HepG2 (cell line): Measurements from ENCODE around the gene GDF7. TPM values are rescaled to one million over a fixed set of nuclear protein-coding genes. Genes with fewer than 3 reads are reported as not detected.

Source experiments
- ARNTL ChIP-seq: sonication (generic); formaldehyde crosslinking; IDR thresholded peaks from 2 replicates; pipeline ENCODE4 v1.4.0; 2020; ENCODE audit warnings: mild to moderate bottlenecking, missing genetic modification reagents
- BRCA1 ChIP-seq: sonication (generic); formaldehyde crosslinking; IDR thresholded peaks from 2 replicates; pipeline ENCODE4 v1.4.0; 2020; ENCODE audit warnings: missing genetic modification reagents
- DBP ChIP-seq: sonication (generic); formaldehyde crosslinking; IDR thresholded peaks from 2 replicates; pipeline ENCODE4 v1.4.0; 2020; ENCODE audit warnings: missing genetic modification reagents; ENCODE audit errors: not compliant biosample characterization
- EHMT2 ChIP-seq: fragments of 200-600 bp; sonication (generic); IDR thresholded peaks from 2 replicates; pipeline ENCODE4 v1.7.0; 2017; ENCODE audit warnings: antibody characterized with exemption, low read depth, low read length, borderline replicate concordance
- GTF3A ChIP-seq: sonication (generic); formaldehyde crosslinking; conservative IDR thresholded peaks from 2 replicates; pipeline ENCODE4 v1.4.0; 2020; ENCODE audit warnings: mild to moderate bottlenecking, missing genetic modification reagents
- HNRNPK ChIP-seq: fragments of 200-400 bp; formaldehyde crosslinking; IDR thresholded peaks from 2 replicates; pipeline ENCODE4 v1.6.1; 2018; ENCODE audit warnings: low read length, low read depth, moderate library complexity, mild to moderate bottlenecking; ENCODE audit not compliant: poor library complexity, severe bottlenecking
- PAF1 ChIP-seq: IDR thresholded peaks from 2 replicates; pipeline ENCODE4 v1.6.1; 2016; ENCODE audit warnings: missing genetic modification reagents, missing compliant biosample characterization
- PRDM10 ChIP-seq: sonication (generic); formaldehyde crosslinking; IDR thresholded peaks from 2 replicates; pipeline ENCODE4 v1.4.0; 2020; ENCODE audit warnings: low read depth, missing genetic modification reagents
- SP4 ChIP-seq: sonication (generic); formaldehyde crosslinking; IDR thresholded peaks from 2 replicates; pipeline ENCODE4 v1.8.1; 2023; ENCODE audit warnings: mild to moderate bottlenecking, missing genetic modification reagents
- TRIM22 ChIP-seq: fragments of 450-650 bp; IDR thresholded peaks from 2 replicates; pipeline ENCODE4 v1.6.1; 2017
- ZBTB4 ChIP-seq: sonication (generic); formaldehyde crosslinking; IDR thresholded peaks from 2 replicates; pipeline ENCODE4 v1.4.0; 2020; ENCODE audit warnings: missing genetic modification reagents, mild to moderate bottlenecking, borderline replicate concordance
- ZFP36 ChIP-seq: fragments of 150-350 bp; IDR thresholded peaks from 2 replicates; pipeline ENCODE4 v1.6.1; 2018; ENCODE audit warnings: borderline replicate concordance, low read length, low read depth; ENCODE audit not compliant: partially characterized antibody
- ZNF446 ChIP-seq: sonication (generic); formaldehyde crosslinking; IDR thresholded peaks from 2 replicates; pipeline ENCODE4 v1.5.0; 2020; ENCODE audit warnings: mild to moderate bottlenecking, missing genetic modification reagents
- ZNF546 ChIP-seq: sonication (generic); formaldehyde crosslinking; conservative IDR thresholded peaks from 2 replicates; pipeline ENCODE4 v1.8.1; 2023; ENCODE audit warnings: mild to moderate bottlenecking, missing genetic modification reagents
- ZNF7 ChIP-seq: IDR thresholded peaks from 2 replicates; pipeline ENCODE4 v1.6.1; 2016; ENCODE audit warnings: missing biosample characterization, missing genetic modification reagents
- ZNF879 ChIP-seq: sonication (generic); formaldehyde crosslinking; IDR thresholded peaks from 2 replicates; pipeline ENCODE4 v1.8.1; 2023; ENCODE audit warnings: missing genetic modification reagents
- polyA plus RNA-seq, 8 experiments: library from polyadenylated mRNA; depleted of rRNA in 3 of 8; stranded (reverse) in 7 of 8; unstranded in 1 of 8; fragments of >200 nt; fragmentation: Illumina TruSeq in 4 of 8; extraction: Trizol in 4 of 8; gene quantifications; 2 replicates each; pipeline versions ENCODE4 v1.2.1 to v1.2.3, GENCODE V29; 2011 to 2016; ENCODE audit warnings: low read depth in 4 of 8, missing spikeins in 1 of 8, mixed read lengths in 1 of 8; ENCODE audit not compliant: insufficient read depth in 1 of 8
- total RNA-seq, 5 experiments: library from RNA; depleted of rRNA; stranded (reverse); fragments of >200 nt; fragmentation: Illumina TruSeq; extraction: Trizol; gene quantifications; 2 replicates each; pipeline ENCODE4 v1.2.3, GENCODE V29; 2016; ENCODE audit warnings: low read depth in 1 of 5

GDF7 gene
- total and polyA plus RNA-seq, 2 of the 13 experiments (the other 11 are each of a cell fraction or from before 2014, with no cell fraction given), result 1.6 to 15.0 TPM

GRCh38 chr2:20650877-20651730 lies 15.8 kb upstream of the GDF7 start, which contains the start of gene HS1BP3 (continued):
- no peak for TF ChIP-seq DBP (CRISPR knock-in tag)
- no peak for TF ChIP-seq ZNF879 (CRISPR knock-in tag)
- TF ChIP-seq ARNTL (CRISPR knock-in tag), result 0 out of 2 replicates have a peak, but pooled peaks have one; percentile 61
- TF ChIP-seq ZNF546, result 0 out of 2 replicates have a peak, but pooled peaks have one; percentile 62
- no peak; the same call in 1 of the 2 replicates for TF ChIP-seq ZBTB4 (CRISPR knock-in tag)
- no peak for TF ChIP-seq TRIM22
- no peak for TF ChIP-seq ZFP36
- no peak for TF ChIP-seq PAF1 (CRISPR knock-in tag)
- no peak for TF ChIP-seq ZNF446 (CRISPR knock-in tag)
- TF ChIP-seq GTF3A (CRISPR knock-in tag), result no peak; the same call in 1 of the 2 replicates
- no peak for TF ChIP-seq EHMT2
- TF ChIP-seq SP4, result peak; percentile 97
- TF ChIP-seq HNRNPK, result peak; percentile 68
- TF ChIP-seq PRDM10 (CRISPR knock-in tag), result peak; percentile 21; the same call in 1 of the 2 replicates
- TF ChIP-seq ZNF7 (CRISPR knock-in tag), result no peak
- no peak; the same call in 1 of the 2 replicates for TF ChIP-seq BRCA1 (CRISPR knock-in tag)
